Osteocyte (in vitro differentiated cells): ENCODE results near the gene MAGEB1. TPM values are rescaled to one million over a fixed set of nuclear protein-coding genes. Genes with fewer than 3 reads are reported as not detected.

Experiments
- DNase-seq: peaks from one replicate; pipeline ENCODE4 v3.0.0; 2021; ENCODE audit warnings: mixed read lengths; ENCODE audit not compliant: unreplicated experiment; ENCODE audit errors: extremely low spot score
- H3K27ac Mint-ChIP-seq: one replicate; pipeline ENCODE4 v1.8.0; 2021; ENCODE audit warnings: mild to moderate bottlenecking, mixed read lengths; ENCODE audit not compliant: unreplicated experiment
- H3K27me3 Mint-ChIP-seq: one replicate; pipeline ENCODE4 v1.8.0; 2021; ENCODE audit warnings: mixed read lengths; ENCODE audit not compliant: unreplicated experiment
- H3K36me3 Mint-ChIP-seq: one replicate; pipeline ENCODE4 v1.8.0; 2021; ENCODE audit warnings: mixed read lengths; ENCODE audit not compliant: unreplicated experiment
- H3K4me1 Mint-ChIP-seq: one replicate; pipeline ENCODE4 v1.8.0; 2021; ENCODE audit warnings: mixed read lengths; ENCODE audit not compliant: unreplicated experiment
- H3K4me3 Mint-ChIP-seq: one replicate; pipeline ENCODE4 v1.8.0; 2021; ENCODE audit warnings: mild to moderate bottlenecking, moderate library complexity, mixed read lengths; ENCODE audit not compliant: unreplicated experiment
- H3K9me3 Mint-ChIP-seq: one replicate; pipeline ENCODE4 v1.8.0; 2021; ENCODE audit warnings: mixed read lengths; ENCODE audit not compliant: unreplicated experiment
- total RNA-seq: library from RNA; stranded (reverse); gene quantifications from 2 replicates; pipeline ENCODE4 v1.2.1, GENCODE V29; 2021
- TF ChIP-seq, protein P1 (sequence below): fragments of 200-600 bp; sonication (generic); IDR thresholded peaks from 2 replicates; pipeline ENCODE4 v1.5.0; 2021; ENCODE audit warnings: antibody characterized with exemption, mild to moderate bottlenecking, moderate library complexity

MAGEB1 gene
- total RNA-seq, 1 donor from 2014 or later: not detected

DNA sequence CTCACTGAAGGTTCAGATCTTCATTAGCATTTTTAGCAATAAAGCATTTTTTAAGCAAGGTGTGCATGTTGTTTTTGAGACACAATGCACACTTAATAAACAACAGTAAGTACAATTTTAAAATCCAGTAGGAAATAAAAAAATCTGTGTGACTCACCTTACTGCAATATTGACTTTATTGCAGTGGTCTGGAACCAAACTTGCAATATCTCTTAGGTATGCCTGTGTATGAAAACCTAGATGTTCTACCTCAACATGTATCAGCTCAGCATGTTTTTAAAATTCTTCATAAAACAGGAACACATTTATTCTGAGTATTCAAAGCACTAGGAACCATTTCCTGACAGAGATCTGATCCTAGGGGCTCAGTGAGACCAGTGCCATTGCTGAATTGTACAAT is 35.6 kb downstream of the MAGEB1 start:
- Mint-ChIP-seq H3K27ac (peak overlapping the region; percentile 96), H3K9me3 (no peaks in the 10 kb centered on the region), H3K4me1 (peaks cover 16% of the 10 kb centered on the region), H3K27me3 (no peaks in the 10 kb centered on the region), H3K4me3 (no peak overlapping the region), H3K36me3 (no peaks in the 10 kb centered on the region)
- no peak for DNase-seq
- TF ChIP-seq, protein P1, sequence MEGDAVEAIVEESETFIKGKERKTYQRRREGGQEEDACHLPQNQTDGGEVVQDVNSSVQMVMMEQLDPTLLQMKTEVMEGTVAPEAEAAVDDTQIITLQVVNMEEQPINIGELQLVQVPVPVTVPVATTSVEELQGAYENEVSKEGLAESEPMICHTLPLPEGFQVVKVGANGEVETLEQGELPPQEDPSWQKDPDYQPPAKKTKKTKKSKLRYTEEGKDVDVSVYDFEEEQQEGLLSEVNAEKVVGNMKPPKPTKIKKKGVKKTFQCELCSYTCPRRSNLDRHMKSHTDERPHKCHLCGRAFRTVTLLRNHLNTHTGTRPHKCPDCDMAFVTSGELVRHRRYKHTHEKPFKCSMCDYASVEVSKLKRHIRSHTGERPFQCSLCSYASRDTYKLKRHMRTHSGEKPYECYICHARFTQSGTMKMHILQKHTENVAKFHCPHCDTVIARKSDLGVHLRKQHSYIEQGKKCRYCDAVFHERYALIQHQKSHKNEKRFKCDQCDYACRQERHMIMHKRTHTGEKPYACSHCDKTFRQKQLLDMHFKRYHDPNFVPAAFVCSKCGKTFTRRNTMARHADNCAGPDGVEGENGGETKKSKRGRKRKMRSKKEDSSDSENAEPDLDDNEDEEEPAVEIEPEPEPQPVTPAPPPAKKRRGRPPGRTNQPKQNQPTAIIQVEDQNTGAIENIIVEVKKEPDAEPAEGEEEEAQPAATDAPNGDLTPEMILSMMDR: no peak

DNA sequence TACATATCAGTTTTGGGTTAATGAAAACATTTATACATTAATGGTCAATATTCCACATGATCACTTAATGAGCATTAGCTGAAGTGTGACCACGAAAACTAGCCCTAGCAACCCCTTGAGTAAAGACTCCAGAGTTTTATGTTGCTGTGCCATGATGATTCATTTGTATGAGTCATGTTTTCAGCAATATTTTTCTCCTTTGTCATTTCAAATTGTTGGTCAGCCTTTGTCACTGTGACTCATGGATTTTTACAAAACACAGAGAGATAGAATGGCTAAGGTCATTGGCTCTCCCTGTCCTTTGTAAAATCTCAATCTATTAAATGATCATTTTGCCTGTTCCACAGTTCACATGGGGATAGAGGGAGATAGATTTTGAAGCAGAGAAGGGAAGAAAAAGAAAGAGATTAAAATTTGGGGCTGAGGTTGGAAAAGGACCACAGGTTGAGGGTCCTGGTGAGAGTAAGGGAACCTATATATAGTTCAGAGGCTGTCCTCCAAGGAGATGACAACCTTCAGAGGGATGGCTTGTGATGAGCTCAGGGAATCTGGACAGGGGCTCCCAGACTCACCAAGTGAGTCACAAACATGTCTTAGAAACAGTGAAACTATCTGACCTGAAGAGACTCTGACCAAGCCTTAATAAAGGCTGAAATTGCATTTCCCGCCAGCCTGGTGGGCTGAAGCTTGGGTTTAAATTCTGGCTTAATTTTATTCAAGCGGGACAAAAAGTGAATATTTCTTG is 36.7 kb downstream of the MAGEB1 start:
- H3K4me3 Mint-ChIP-seq: no peak overlapping the region
- no peak for DNase-seq
- no peaks in the 10 kb centered on the region for H3K36me3 Mint-ChIP-seq
- H3K27ac Mint-ChIP-seq: peak overlapping the region; percentile 96
- H3K4me1 Mint-ChIP-seq: peaks cover 16% of the 10 kb centered on the region
- no peaks in the 10 kb centered on the region for H3K27me3 Mint-ChIP-seq
- TF ChIP-seq, protein P1: no peak
- no peaks in the 10 kb centered on the region for H3K9me3 Mint-ChIP-seq

- Mint-ChIP-seq H3K4me3 (no peak overlapping the region), H3K27ac (no peak overlapping the region), H3K36me3 (no peaks in the 10 kb centered on the region), H3K4me1 (peaks cover 3% of the 10 kb centered on the region), H3K9me3 (no peaks in the 10 kb centered on the region), H3K27me3 (peaks cover 18% of the 10 kb centered on the region)
- TF ChIP-seq, protein P1: no peak
- DNase-seq: no peak
These were observed 49.7 kb downstream of the MAGEB1 start for GRCh38 chrX:30296408-30297254.

GRCh38 chrX:30301208-30301607 is 54.3 kb downstream of the MAGEB1 start:
- Mint-ChIP-seq H3K27ac (no peak overlapping the region), H3K36me3 (no peaks in the 10 kb centered on the region), H3K4me1 (peaks cover 20% of the 10 kb centered on the region), H3K9me3 (no peaks in the 10 kb centered on the region), H3K27me3 (peaks cover 11% of the 10 kb centered on the region), H3K4me3 (no peak overlapping the region)
- no peak for DNase-seq
- TF ChIP-seq, protein P1: no peak

Other genes starting within 250 kb of the MAGEB1 start
- not detected in 2 replicates for gene MAGEB2, start 31.6 kb upstream of the MAGEB1 start, total RNA-seq
- gene MAGEB3, start 16.5 kb upstream of the MAGEB1 start, total RNA-seq: not detected in 2 replicates
- gene MAGEB4, start 5.1 kb upstream of the MAGEB1 start, total RNA-seq: not detected in 2 replicates
- gene NR0B1, start 62.2 kb downstream of the MAGEB1 start, total RNA-seq: not detected in 2 replicates